ENCODE measurements around the gene ZNF365.

- TF ChIP-seq XRCC5 (IDR thresholded peaks at IDR 0.05; ENCODE audit: low read depth, low read length) = no peak
- TF ChIP-seq ATF6 (CRISPR knock-in tag; IDR thresholded peaks at IDR 0.05) = no peak
- no peak for TF ChIP-seq RBM39 (optimal IDR thresholded peaks at IDR 0.05; ENCODE audit: low read depth, low read length)
- no peak for TF ChIP-seq FOS (IDR thresholded peaks at IDR 0.05; ENCODE audit: extremely low read depth, insufficient read length)
- TF ChIP-seq NUFIP1 (IDR thresholded peaks at IDR 0.05; ENCODE audit: partially characterized antibody) = no peak
Observed at GRCh38 chr10:62330213-62330612, 44.0 kb upstream of the ZNF365 start.
